NT2/D1 (cell line): ENCODE measurements around the gene IGFBP5.

Experiments used
- DNase-seq: peaks from one replicate; pipeline ENCODE4 v3.0.0-alpha.2; 2011; ENCODE audit warnings: low read depth, low spot score
- H3K27me3 ChIP-seq: 2 replicates; pipeline ENCODE4 v1.6.0; 2011; ENCODE audit warnings: mild to moderate bottlenecking; ENCODE audit not compliant: insufficient read length, insufficient read depth
- H3K36me3 ChIP-seq: 2 replicates; pipeline ENCODE4 v1.6.1; 2011; ENCODE audit warnings: mild to moderate bottlenecking, low read length, mixed read lengths; ENCODE audit not compliant: insufficient read depth, insufficient read length
- H3K4me1 ChIP-seq: 2 replicates; pipeline ENCODE4 v1.5.1; 2011; ENCODE audit not compliant: insufficient read depth, insufficient read length
- H3K4me3 ChIP-seq: 2 replicates; pipeline ENCODE4 v1.5.1; 2011; ENCODE audit warnings: low read depth; ENCODE audit not compliant: insufficient read length
- H3K9ac ChIP-seq: 2 replicates; pipeline ENCODE4 v1.6.0; 2011; ENCODE audit warnings: low read depth; ENCODE audit not compliant: insufficient read length
- H3K9me3 ChIP-seq: 2 replicates; pipeline ENCODE4 v1.5.1; 2011; ENCODE audit warnings: mild to moderate bottlenecking, low read length; ENCODE audit not compliant: insufficient read depth
- SUZ12 ChIP-seq: IDR thresholded peaks from 2 replicates; pipeline ENCODE4 v1.6.1; 2011; ENCODE audit not compliant: insufficient read length, insufficient read depth; ENCODE audit errors: extremely low read depth
- YY1 ChIP-seq: IDR thresholded peaks from 2 replicates; pipeline ENCODE4 v1.6.1; 2011; ENCODE audit not compliant: insufficient read length, insufficient read depth
- ZNF274 ChIP-seq: IDR thresholded peaks from 2 replicates; pipeline ENCODE4 v1.6.1; 2011; ENCODE audit warnings: mild to moderate bottlenecking, low read depth, low read length

Gene IGFBP5

DNA sequence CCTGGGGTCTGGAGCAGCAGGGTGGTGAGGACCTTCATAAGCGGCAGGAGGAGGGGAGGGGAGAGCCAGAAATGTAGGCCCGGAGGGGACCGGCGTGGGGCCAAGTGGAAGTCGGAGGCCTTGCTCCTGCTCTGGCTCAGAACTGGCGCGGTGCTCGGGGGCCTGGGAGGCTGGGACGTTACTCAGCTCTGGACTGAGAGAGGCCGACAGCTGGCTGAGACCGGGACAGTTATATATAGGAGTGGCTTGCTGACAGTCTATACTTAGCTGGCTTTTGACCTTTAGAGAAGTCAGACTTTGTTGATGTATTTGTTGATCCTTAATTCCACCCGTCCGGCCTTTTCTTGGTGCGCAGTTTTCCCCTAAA lies 15.7 kb downstream of the IGFBP5 start:
- Histone ChIP-seq H3K4me1 (peaks cover 11% of the 10 kb centered on the region), H3K4me3 (no peak overlapping the region), H3K9ac (no peak overlapping the region), H3K27me3 (no peaks in the 10 kb centered on the region), H3K36me3 (no peaks in the 10 kb centered on the region), H3K9me3 (no peaks in the 10 kb centered on the region)
- no peak for TF ChIP-seq SUZ12
- TF ChIP-seq ZNF274: no peak
- TF ChIP-seq YY1: no peak
- no peak for DNase-seq

DNA sequence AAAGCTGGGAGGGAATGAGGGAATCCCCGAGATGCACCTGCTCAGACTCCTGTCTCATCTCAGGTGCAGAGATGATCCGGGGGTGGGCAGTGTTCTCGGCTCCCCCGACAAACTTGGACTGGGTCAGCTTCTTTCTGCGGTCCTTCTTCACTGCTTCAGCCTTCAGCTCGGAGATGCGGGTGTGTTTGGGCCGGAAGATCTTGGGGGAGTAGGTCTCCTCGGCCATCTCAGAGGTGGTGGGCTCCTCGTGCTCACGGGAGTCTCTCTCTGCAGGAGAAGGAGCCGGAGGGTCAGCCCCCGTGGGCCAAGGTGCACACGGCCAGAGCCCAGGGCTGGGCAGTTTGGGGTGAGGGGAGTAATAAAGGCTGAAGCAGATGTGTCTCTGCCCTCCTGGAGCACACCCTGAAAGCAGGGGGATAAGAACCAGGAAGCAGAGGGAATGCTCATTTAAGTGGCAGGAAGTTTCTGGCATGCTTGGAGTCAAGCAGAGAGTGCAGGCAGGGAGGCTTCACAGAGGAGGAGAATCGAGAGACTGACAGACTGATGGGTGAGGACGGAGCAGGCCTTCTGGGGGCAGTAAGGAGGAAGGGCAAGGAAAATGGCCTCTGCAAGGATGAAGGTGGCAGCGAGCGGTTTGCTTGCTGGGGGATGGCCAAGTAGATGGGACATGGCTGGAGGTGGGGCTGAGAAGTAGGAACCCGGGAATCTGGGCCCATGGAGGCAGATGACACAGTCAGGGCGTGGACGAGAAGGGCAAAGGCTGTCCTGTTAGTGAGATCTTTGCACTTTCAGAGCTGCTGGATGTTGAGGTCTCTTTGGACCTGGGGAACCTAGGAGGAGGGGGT lies 16.3 kb downstream of the IGFBP5 start:
- Histone ChIP-seq H3K9me3 (no peaks in the 10 kb centered on the region), H3K9ac (no peak overlapping the region), H3K27me3 (no peaks in the 10 kb centered on the region), H3K4me3 (no peak overlapping the region), H3K4me1 (peaks cover 11% of the 10 kb centered on the region), H3K36me3 (no peaks in the 10 kb centered on the region)
- DNase-seq: no peak
- TF ChIP-seq YY1 (no peak), SUZ12 (no peak), ZNF274 (no peak)

DNA sequence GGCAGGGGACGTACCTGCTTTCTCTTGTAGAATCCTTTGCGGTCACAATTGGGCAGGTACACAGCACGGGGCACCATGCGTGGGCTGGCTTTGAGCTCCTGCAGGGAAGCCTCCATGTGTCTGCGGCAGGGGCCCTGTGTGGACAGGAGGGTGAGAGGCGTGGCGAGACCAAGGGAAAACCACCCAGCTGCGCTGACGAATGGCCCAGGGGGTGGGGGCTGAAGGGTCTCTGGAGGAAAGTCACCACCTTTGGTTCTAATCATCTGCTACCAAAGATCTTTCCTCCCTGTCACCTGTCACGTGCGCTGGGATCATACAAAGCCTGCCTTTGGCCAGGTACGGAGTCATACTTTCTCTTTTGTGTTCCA lies 17.3 kb downstream of the IGFBP5 start:
- TF ChIP-seq SUZ12 (no peak), YY1 (no peak), ZNF274 (no peak)
- Histone ChIP-seq H3K4me3 (no peak overlapping the region), H3K9ac (no peak overlapping the region), H3K4me1 (peaks cover 9% of the 10 kb centered on the region), H3K36me3 (no peaks in the 10 kb centered on the region), H3K27me3 (no peaks in the 10 kb centered on the region), H3K9me3 (no peaks in the 10 kb centered on the region)
- no peak for DNase-seq

DNA sequence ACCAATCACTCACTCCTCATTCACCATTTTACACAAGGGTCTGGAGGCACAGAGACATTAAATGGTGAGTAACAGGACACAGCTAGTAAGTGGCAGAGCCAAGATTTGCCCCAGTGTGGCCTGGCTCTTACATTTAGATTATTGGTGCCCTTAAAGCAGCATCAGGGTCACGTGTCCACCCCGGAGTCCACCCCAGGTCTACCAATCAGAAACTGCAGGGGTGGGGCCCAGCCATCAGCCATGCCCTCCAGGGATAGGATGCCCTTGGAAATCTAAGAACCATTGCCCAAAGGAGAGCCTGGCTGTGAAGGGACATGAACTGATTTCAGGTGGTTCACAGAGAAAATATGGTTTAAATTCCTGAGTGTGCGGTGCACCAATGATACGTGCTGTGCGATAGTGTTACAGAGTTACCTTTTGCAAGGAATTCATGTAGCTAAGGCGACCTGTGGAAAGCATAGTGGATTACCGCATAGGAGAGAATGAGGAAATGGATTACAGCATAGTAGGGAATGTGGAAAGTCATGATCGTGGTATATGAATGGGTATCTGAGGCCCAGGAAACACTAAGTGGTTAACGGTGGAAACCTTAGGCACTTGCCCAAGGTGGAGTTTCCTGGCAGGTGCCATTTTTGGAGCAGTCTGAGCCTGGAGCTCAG lies 17.8 kb downstream of the IGFBP5 start:
- DNase-seq: no peak
- no peak for TF ChIP-seq YY1
- no peak for TF ChIP-seq ZNF274
- TF ChIP-seq SUZ12: no peak
- no peaks in the 10 kb centered on the region for H3K27me3 ChIP-seq
- no peak overlapping the region for H3K9ac ChIP-seq
- no peaks in the 10 kb centered on the region for H3K36me3 ChIP-seq
- no peak overlapping the region for H3K4me3 ChIP-seq
- peaks cover 9% of the 10 kb centered on the region for H3K4me1 ChIP-seq
- H3K9me3 ChIP-seq: no peaks in the 10 kb centered on the region

DNA sequence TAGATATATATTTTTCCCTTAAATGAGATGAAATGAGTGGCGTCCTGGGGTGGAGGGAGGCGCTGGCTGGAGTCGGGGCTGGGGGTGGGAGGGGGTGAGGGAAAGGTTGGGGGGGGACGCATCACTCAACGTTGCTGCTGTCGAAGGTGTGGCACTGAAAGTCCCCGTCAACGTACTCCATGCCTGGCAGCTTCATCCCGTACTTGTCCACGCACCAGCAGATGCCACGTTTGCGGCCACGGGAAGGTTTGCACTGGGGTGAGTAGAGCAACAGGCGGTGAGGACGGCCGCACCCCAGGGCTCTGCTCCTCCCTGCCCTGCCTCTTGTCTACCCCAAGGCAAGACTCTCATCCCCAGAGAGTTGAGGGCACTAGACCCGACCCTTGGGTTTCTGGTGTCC lies 18.7 kb downstream of the IGFBP5 start:
- DNase-seq: no peak
- Histone ChIP-seq H3K9me3 (no peaks in the 10 kb centered on the region), H3K4me1 (peaks cover 7% of the 10 kb centered on the region), H3K27me3 (no peaks in the 10 kb centered on the region), H3K36me3 (no peaks in the 10 kb centered on the region), H3K9ac (no peak overlapping the region), H3K4me3 (no peak overlapping the region)
- no peak for TF ChIP-seq ZNF274
- TF ChIP-seq SUZ12: no peak
- TF ChIP-seq YY1: no peak

DNA sequence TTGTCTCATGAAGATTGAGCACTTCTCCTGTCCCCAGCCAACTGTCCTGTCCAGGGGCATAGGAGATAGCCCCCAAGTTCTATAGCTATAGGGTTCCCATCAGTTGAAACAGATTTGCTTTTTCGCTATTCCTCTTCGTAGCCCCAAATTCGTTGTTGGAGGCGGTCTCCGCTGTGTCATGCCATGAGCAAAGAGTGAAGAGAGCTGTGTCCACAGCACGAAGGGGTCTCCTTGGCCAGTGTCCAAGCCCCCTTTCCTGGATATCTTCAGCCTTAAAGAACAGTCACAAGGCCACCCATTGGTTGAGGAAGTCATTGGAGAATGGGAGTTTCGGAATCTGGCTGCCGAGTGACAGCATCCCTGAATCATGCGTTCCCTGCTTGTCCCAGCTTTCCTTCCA lies 21.0 kb downstream of the IGFBP5 start:
- TF ChIP-seq SUZ12 (no peak), ZNF274 (no peak)
- no peaks in the 10 kb centered on the region for H3K9me3 ChIP-seq

DNA sequence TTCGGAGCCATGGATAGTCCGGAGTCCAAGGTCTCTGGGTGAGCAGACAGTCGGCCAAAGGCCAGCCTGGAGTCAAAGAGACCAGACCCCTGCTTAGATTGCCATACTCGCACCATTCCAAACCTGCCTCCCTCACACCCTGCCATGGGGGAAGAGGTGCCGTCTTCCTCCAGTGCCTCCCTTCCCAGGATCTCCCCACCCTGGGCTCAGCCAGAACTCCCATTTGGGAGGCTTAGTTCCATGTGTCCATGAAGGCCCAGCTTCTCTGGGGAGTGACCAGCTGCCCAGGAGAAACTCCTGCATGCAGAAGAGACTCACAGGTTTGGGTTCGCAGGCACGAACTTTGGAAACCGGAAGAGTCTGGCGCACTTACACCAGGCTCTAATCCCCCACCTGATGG lies 21.7 kb downstream of the IGFBP5 start:
- no peak for DNase-seq
- Histone ChIP-seq H3K4me1 (no peaks in the 10 kb centered on the region), H3K9me3 (no peaks in the 10 kb centered on the region), H3K4me3 (no peak overlapping the region), H3K36me3 (no peaks in the 10 kb centered on the region), H3K9ac (no peak overlapping the region), H3K27me3 (no peaks in the 10 kb centered on the region)
- no peak for TF ChIP-seq YY1
- TF ChIP-seq SUZ12: no peak
- no peak for TF ChIP-seq ZNF274

More for the DNA sequence above, 21.0 kb downstream of the IGFBP5 start:
- no peaks in the 10 kb centered on the region for H3K27me3 ChIP-seq
- no peak overlapping the region for H3K4me3 ChIP-seq
- no peaks in the 10 kb centered on the region for H3K36me3 ChIP-seq
- H3K9ac ChIP-seq: no peak overlapping the region
- H3K4me1 ChIP-seq: no peaks in the 10 kb centered on the region
- DNase-seq: no peak
